GM12891 (cell line): ENCODE data around the gene CBLC. TPM values are rescaled to one million over a fixed set of nuclear protein-coding genes. Genes with fewer than 3 reads are reported as not detected.
A peak's percentile ranks its signal among the peaks of the same experiment; 100 is the strongest.

Source experiments
- DNase-seq: peaks from one replicate; pipeline ENCODE4 v3.0.0; 2011; ENCODE audit warnings: low spot score; ENCODE audit not compliant: insufficient read length
- FAIRE-seq: peaks from 2 replicates; lab custom pipeline; 2011; peaks lifted over from hg19 to GRCh38; lab: Jason Lieb, UNC
- PAX5 ChIP-seq: IDR thresholded peaks from 2 replicates; pipeline ENCODE4 v1.6.1; 2011; ENCODE audit warnings: low read length, moderate library complexity, mild to moderate bottlenecking; ENCODE audit not compliant: insufficient read depth, severe bottlenecking
- POLR2A ChIP-seq: IDR thresholded peaks from 2 replicates; pipeline ENCODE4 v1.6.1; 2011; ENCODE audit warnings: low read depth, low read length, control low read depth
- POLR2AphosphoS5 ChIP-seq: IDR thresholded peaks from 2 replicates; pipeline ENCODE4 v1.6.1; 2011; ENCODE audit warnings: low read depth, low read length, control low read depth
- POU2F2 ChIP-seq: IDR thresholded peaks from 2 replicates; pipeline ENCODE4 v1.6.1; 2011; ENCODE audit warnings: low read depth, mild to moderate bottlenecking, control low read depth, low read length, moderate library complexity
- SPI1 ChIP-seq: IDR thresholded peaks from 2 replicates; pipeline ENCODE4 v1.6.1; 2011; ENCODE audit warnings: low read depth, low read length, control low read depth
- TAF1 ChIP-seq: IDR thresholded peaks from 2 replicates; pipeline ENCODE4 v1.6.1; 2011; ENCODE audit warnings: low read depth, low read length, control low read depth
- polyA plus RNA-seq: library from polyadenylated mRNA; unstranded; fragments of >200 nt; gene quantifications from one replicate; pipeline ENCODE4 v1.2.1, GENCODE V29; 2012; ENCODE audit warnings: low read depth, missing spikeins, inconsistent platforms; ENCODE audit not compliant: missing spikeins

Gene CBLC
- not detected for polyA plus RNA-seq

- DNase-seq (no peak), FAIRE-seq (no peak)
- TF ChIP-seq POU2F2 (no peak), PAX5 (no peak), TAF1 (no peak), POLR2A (no peak), POLR2AphosphoS5 (no peak), SPI1 (no peak)
Measured at GRCh38 chr19:44777715-44778347, at the start of gene CBLC. TSS of gene CBLC (plus strand) at chr19:44777890. CDS start at chr19:44777932, 42 bp downstream.

GRCh38 chr19:44728178-44728577 lies 49.5 kb upstream of the CBLC start:
- DNase-seq (no peak), FAIRE-seq (no peak)
- TF ChIP-seq POLR2A (no peak), SPI1 (no peak), POLR2AphosphoS5 (no peak), TAF1 (no peak), POU2F2 (no peak), PAX5 (no peak)

GRCh38 chr19:44729516-44730033 lies 48.1 kb upstream of the CBLC start:
- FAIRE-seq, result no peak
- TF ChIP-seq SPI1 (no peak), POU2F2 (no peak), POLR2A (no peak), POLR2AphosphoS5 (no peak), PAX5 (no peak), TAF1 (no peak)

GRCh38 chr19:44731081-44731480 lies 46.6 kb upstream of the CBLC start:
- DNase-seq (no peak), FAIRE-seq (no peak)
- TF ChIP-seq POU2F2 (no peak), SPI1 (no peak), POLR2AphosphoS5 (no peak), PAX5 (no peak), POLR2A (no peak), TAF1 (no peak)

More at GRCh38 chr19:44729516-44730033, 48.1 kb upstream of the CBLC start:
- no peak for DNase-seq

- FAIRE-seq, result no peak
- DNase-seq, result no peak
- TF ChIP-seq TAF1, result no peak
- no peak for TF ChIP-seq POU2F2
- no peak for TF ChIP-seq POLR2AphosphoS5
- no peak for TF ChIP-seq SPI1
- no peak for TF ChIP-seq POLR2A
- TF ChIP-seq PAX5, result no peak
Measured at GRCh38 chr19:44731622-44732021, 46.1 kb upstream of the CBLC start.

- TF ChIP-seq TAF1 (no peak), SPI1 (no peak), PAX5 (no peak), POLR2AphosphoS5 (no peak), POLR2A (no peak), POU2F2 (no peak)
- no peak for FAIRE-seq
- no peak for DNase-seq
Measured at GRCh38 chr19:44732235-44733014, 45.3 kb upstream of the CBLC start.

- DNase-seq, result no peak
- no peak for TF ChIP-seq POLR2A
- no peak for TF ChIP-seq SPI1
- no peak for TF ChIP-seq PAX5
- no peak for TF ChIP-seq TAF1
- TF ChIP-seq POU2F2, result no peak
- TF ChIP-seq POLR2AphosphoS5, result no peak
- no peak for FAIRE-seq
Measured at GRCh38 chr19:44734357-44734756, 43.3 kb upstream of the CBLC start.

- DNase-seq, result no peak
- FAIRE-seq, result no peak
- TF ChIP-seq TAF1 (no peak), POLR2A (peak; percentile 54; the same call in 1 of the 2 replicates), POLR2AphosphoS5 (peak; percentile 51; the same call in 1 of the 2 replicates)
Measured at GRCh38 chr19:44735011-44735410, 42.7 kb upstream of the CBLC start.

GRCh38 chr19:44737238-44738071 lies 40.2 kb upstream of the CBLC start:
- FAIRE-seq, result peak; percentile 38
- TF ChIP-seq PAX5 (peak; percentile 72), TAF1 (no peak), SPI1 (peak; percentile 23; the same call in 1 of the 2 replicates)
- DNase-seq, result no peak
